Gastroesophageal sphincter (tissue), 4 donors: ENCODE data around the gene CD1D. TPM values are rescaled to one million over a fixed set of nuclear protein-coding genes. Genes with fewer than 3 reads are reported as not detected.
"Not testable (repeated sequence)": the region's sequence is repeated elsewhere in the genome, so short reads cannot be mapped to it uniquely, and the experiment has no call there.

Experiments used
- ATAC-seq: fragments of 150-250 bp; one replicate; pipeline ENCODE4 v1.9.1; 2016; ENCODE audit warnings: mild to moderate bottlenecking, moderate library complexity
- H3K27ac ChIP-seq, 4 donors: fragments of 200-600 bp; sonication (generic) in 3 of 4; 1 replicate in 3 of 4; 2 replicates in 1 of 4; pipeline ENCODE4 v1.5.1; 2016 to 2019
- H3K27me3 ChIP-seq: fragments of 200-600 bp; sonication (generic); one replicate; pipeline ENCODE4 v1.5.1; 2019
- H3K36me3 ChIP-seq, 2 donors: fragments of 200-600 bp; sonication (generic); one replicate each; pipeline ENCODE4 v1.5.1; 2019; ENCODE audit warnings: control low read depth in 1 of 2
- H3K4me1 ChIP-seq, 3 donors: fragments of 200-600 bp; sonication (generic); 1 replicate in 2 of 3; 2 replicates in 1 of 3; pipeline ENCODE4 v1.5.1; 2016 to 2019; ENCODE audit warnings: control low read depth in 2 of 3
- H3K4me3 ChIP-seq, 2 donors: fragments of 200-600 bp; sonication (generic); one replicate each; pipeline ENCODE4 v1.5.1; 2019; ENCODE audit warnings: mild to moderate bottlenecking in 1 of 2, moderate library complexity in 1 of 2
- H3K9me3 ChIP-seq, 3 donors: fragments of 200-600 bp; sonication (generic); one replicate each; pipeline ENCODE4 v1.5.1; 2017 to 2019; ENCODE audit warnings: control low read depth in 2 of 3
- EP300 ChIP-seq: sonication (generic); formaldehyde crosslinking; IDR thresholded peaks from one replicate; pipeline ENCODE4 v1.6.1; 2017; ENCODE audit warnings: antibody characterized with exemption, mild to moderate bottlenecking
- POLR2A ChIP-seq, 2 donors: fragments of 450-650 bp; IDR thresholded peaks; one replicate each; pipeline ENCODE4 v1.6.1; 2017; ENCODE audit warnings: antibody characterized with exemption in 2 of 2, mild to moderate bottlenecking in 2 of 2, moderate library complexity in 1 of 2
- POLR2AphosphoS5 ChIP-seq: sonication (generic); formaldehyde crosslinking; IDR thresholded peaks from one replicate; pipeline ENCODE4 v1.6.1; 2017; ENCODE audit warnings: antibody characterized with exemption
- WGBS, 2 donors: methylation state at CpG; one replicate each; pipeline ENCODE4 v1.1.5; 2018; ENCODE audit warnings: low coverage in 1 of 2; 5-methylcytosine and 5-hydroxymethylcytosine counted together
- total RNA-seq, 4 donors: library from RNA; depleted of rRNA; stranded (reverse); fragments of >200 nt; gene quantifications; one replicate each; pipeline ENCODE4 v1.1.0, GENCODE V29; 2016
- TF ChIP-seq, protein P1 (sequence below), 4 experiments: fragments of 200-600 bp in 2 of 4; fragments of 450-650 bp in 2 of 4; sonication (generic) in 1 of 4; IDR thresholded peaks; one replicate each; pipeline ENCODE4 v1.5.1; 2017 to 2019; ENCODE audit warnings: antibody characterized with exemption in 4 of 4, mild to moderate bottlenecking in 2 of 4, moderate library complexity in 2 of 4

CD1D gene
- total RNA-seq, 4 donors from 2014 or later = 0.16 to 2.7 (median 0.94) TPM

GRCh38 chr1:158203693-158204457 is 23.2 kb downstream of the CD1D start:
- no peak for TF ChIP-seq POLR2A (IDR thresholded peaks at IDR 0.05)
- TF ChIP-seq, protein P1, sequence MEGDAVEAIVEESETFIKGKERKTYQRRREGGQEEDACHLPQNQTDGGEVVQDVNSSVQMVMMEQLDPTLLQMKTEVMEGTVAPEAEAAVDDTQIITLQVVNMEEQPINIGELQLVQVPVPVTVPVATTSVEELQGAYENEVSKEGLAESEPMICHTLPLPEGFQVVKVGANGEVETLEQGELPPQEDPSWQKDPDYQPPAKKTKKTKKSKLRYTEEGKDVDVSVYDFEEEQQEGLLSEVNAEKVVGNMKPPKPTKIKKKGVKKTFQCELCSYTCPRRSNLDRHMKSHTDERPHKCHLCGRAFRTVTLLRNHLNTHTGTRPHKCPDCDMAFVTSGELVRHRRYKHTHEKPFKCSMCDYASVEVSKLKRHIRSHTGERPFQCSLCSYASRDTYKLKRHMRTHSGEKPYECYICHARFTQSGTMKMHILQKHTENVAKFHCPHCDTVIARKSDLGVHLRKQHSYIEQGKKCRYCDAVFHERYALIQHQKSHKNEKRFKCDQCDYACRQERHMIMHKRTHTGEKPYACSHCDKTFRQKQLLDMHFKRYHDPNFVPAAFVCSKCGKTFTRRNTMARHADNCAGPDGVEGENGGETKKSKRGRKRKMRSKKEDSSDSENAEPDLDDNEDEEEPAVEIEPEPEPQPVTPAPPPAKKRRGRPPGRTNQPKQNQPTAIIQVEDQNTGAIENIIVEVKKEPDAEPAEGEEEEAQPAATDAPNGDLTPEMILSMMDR (IDR thresholded peaks at IDR 0.05) = peak; percentile 52 to 75 (median 65)
- TF ChIP-seq EP300 = no peak
- no peak for TF ChIP-seq POLR2AphosphoS5

DNA sequence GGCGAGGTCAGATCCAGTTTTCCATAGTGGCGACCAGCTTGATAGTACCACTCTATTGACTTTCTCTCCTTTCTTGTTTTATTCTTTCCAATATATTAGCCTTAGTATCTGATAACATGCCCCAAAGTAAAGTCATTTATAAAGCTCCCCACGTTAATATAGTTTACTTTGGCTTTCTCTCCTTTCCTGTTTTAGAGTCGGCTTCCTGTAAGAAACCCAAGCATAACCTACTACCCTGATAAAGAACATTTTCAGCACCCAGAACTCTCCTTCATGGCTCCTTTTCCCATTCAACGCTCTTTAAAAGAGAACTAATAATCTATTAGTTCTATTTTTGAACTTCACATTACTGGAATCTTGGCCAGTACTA is 23.7 kb downstream of the CD1D start:
- WGBS, 2 donors = 41 to 44% methylated on average over 3 to 5 of the region's 5 CpGs
- Histone ChIP-seq H3K27me3 (peaks cover 6% of the 10 kb centered on the region), H3K27ac (no peak overlapping the region), H3K9me3 (no peaks in the 10 kb centered on the region), H3K4me1 (no peaks in the 10 kb centered on the region), H3K36me3 (no peaks in the 10 kb centered on the region), H3K4me3 (no peak overlapping the region)
- no peak for ATAC-seq
- no peak for TF ChIP-seq POLR2A (IDR thresholded peaks at IDR 0.05)
- TF ChIP-seq POLR2AphosphoS5 = no peak
- TF ChIP-seq, protein P1 (IDR thresholded peaks at IDR 0.05) = no peak

More at GRCh38 chr1:158203693-158204457, 23.2 kb downstream of the CD1D start:
- no peak for ATAC-seq
- no peaks in the 10 kb centered on the region for H3K9me3 ChIP-seq
- H3K36me3 ChIP-seq = no peaks in the 10 kb centered on the region
- no peak overlapping the region for H3K27ac ChIP-seq
- H3K27me3 ChIP-seq = peaks cover 6% of the 10 kb centered on the region
- no peak overlapping the region for H3K4me3 ChIP-seq
- 5 to 21% methylated on average over 5 to 7 of the region's 7 CpGs for WGBS, 2 donors
- H3K4me1 ChIP-seq = no peaks in the 10 kb centered on the region

DNA sequence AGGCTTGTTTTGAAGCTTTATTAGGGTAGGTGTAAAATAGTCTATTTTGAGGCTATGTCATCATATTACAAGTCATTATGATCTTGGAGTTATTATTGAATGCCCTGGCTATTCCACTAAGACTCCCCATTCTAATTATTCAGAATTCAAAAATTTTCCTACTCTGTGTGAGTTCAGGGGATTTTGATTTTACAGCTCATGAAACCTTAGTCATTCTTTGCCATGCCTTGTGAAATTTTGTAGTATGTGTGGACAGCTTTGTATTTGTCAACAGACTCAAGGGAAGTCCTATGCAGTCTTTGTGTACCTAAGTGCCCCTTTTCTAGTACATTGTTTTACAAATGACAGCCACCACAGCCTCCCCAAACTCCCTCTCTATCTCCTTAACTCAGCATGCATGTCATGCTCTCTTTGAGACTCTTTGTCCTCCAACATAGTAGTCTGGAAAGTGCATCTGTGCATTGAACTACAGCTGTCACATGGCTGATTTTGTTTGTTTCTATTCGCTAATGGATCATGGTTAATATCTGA is 28.0 kb downstream of the CD1D start:
- 80 to 88% methylated on average over 1 of the region's 1 CpG for WGBS, 2 donors
- H3K27ac ChIP-seq = no peak overlapping the region

DNA sequence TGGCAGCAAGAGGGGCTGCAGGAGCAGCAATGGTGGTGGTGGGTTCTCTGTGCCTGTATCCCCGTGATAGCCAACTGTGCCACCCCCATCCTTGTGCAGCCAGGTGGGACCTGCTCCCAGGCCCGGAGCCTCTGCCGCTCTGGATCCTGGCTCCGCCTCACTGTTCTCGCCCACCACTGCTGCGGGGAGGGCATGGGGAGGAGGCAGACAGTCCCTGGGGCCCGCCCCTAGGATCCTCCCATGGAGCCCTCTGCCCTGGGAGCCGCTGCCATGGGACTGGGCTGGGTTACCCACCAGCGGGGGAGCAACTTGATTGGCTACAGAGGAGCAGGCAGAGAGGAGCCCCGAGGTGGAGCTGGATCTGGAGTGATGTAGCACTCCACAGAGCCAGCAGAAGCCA is 31.6 kb downstream of the CD1D start:
- 86% methylated on average over 1 of the region's 10 CpGs; no CpG with 5 or more reads in 1 of the 2 donors for WGBS, 2 donors
- no peak for ATAC-seq
- H3K36me3 ChIP-seq = no peaks in the 10 kb centered on the region
- no peaks in the 10 kb centered on the region for H3K4me1 ChIP-seq
- H3K27ac ChIP-seq = no peak overlapping the region
- H3K9me3 ChIP-seq = no peaks in the 10 kb centered on the region
- no peak for TF ChIP-seq POLR2AphosphoS5
- TF ChIP-seq POLR2A (IDR thresholded peaks at IDR 0.05) = no peak
- no peak for TF ChIP-seq EP300
- TF ChIP-seq, protein P1 (IDR thresholded peaks at IDR 0.05) = no peak
- H3K27me3 ChIP-seq = peaks cover 25% of the 10 kb centered on the region
- no peak overlapping the region for H3K4me3 ChIP-seq

More for the DNA sequence above, 28.0 kb downstream of the CD1D start:
- Histone ChIP-seq H3K4me3 (no peak overlapping the region), H3K27me3 (peaks cover 23% of the 10 kb centered on the region), H3K4me1 (no peaks in the 10 kb centered on the region), H3K36me3 (no peaks in the 10 kb centered on the region), H3K9me3 (no peaks in the 10 kb centered on the region)
- no peak for ATAC-seq
- TF ChIP-seq, protein P1 (IDR thresholded peaks at IDR 0.05) = no peak
- TF ChIP-seq EP300 = no peak

DNA sequence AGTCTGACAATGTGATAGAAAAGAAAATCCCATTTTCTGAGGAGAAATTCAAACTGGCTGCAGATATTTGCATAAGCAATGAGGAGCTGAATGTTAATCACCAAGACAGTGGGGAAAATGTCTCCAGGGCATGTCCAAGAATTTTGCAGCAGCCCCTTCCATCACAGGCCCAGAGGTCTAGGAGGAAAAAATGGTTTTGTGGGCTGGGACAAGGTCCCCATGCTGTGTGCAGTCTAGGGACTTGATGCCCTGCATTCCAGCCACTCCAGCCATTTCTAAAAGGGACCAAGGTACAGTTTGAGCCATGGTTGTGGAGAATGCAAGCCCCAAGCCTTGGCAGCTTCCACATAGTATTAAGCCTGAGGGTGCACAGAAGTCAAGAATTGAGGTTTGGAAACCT is 42.8 kb downstream of the CD1D start:
- H3K4me1 ChIP-seq, H3K36me3 ChIP-seq, H3K27ac ChIP-seq, ATAC-seq, H3K9me3 ChIP-seq, H3K4me3 ChIP-seq, H3K27me3 ChIP-seq: not testable (repeated sequence)
